K562 (cell line): ENCODE data around the gene BCL2L1. TPM values are rescaled to one million over a fixed set of nuclear protein-coding genes. Genes with fewer than 3 reads are reported as not detected.

Experiments used
- CHD2 ChIP-seq: IDR thresholded peaks from 2 replicates; pipeline ENCODE4 v1.6.1; 2011; ENCODE audit warnings: low read depth, low read length
- DMBX1 ChIP-seq: fragments of 250-450 bp; sonication (Bioruptor Pico); IDR thresholded peaks from 2 replicates; pipeline ENCODE4 v1.8.0; 2022; ENCODE audit warnings: inconsistent platforms, mild to moderate bottlenecking, moderate library complexity, borderline replicate concordance
- EWSR1 ChIP-seq: fragments of 450-650 bp; IDR thresholded peaks from 2 replicates; pipeline ENCODE4 v1.6.1; 2018; ENCODE audit warnings: borderline replicate concordance, mild to moderate bottlenecking, low read depth, moderate library complexity; ENCODE audit not compliant: partially characterized antibody
- PRMT5 ChIP-seq: sonication (generic); formaldehyde crosslinking; IDR thresholded peaks from 2 replicates; pipeline ENCODE4 v1.5.0; 2020; ENCODE audit warnings: missing genetic modification reagents
- ZNF184 ChIP-seq: sonication (generic); formaldehyde crosslinking; IDR thresholded peaks from 2 replicates; pipeline ENCODE4 v1.5.0; 2020; ENCODE audit warnings: missing genetic modification reagents
- polyA plus RNA-seq, 8 experiments: library from polyadenylated mRNA; depleted of rRNA in 4 of 8; stranded (reverse) in 5 of 8; unstranded in 3 of 8; fragments of >200 nt; fragmentation: Nextera tagmentation in 2 of 8; fragmentation: Illumina TruSeq in 1 of 8; extraction: Ambion mirVana in 2 of 8; extraction: Trizol in 1 of 8; gene quantifications; 2 replicates each; pipeline versions ENCODE4 v1.2.1 to v1.2.3, GENCODE V29; 2011 to 2014; ENCODE audit warnings: inconsistent platforms in 1 of 8, missing spikeins in 1 of 8
- total RNA-seq, 7 experiments: library from RNA; depleted of rRNA in 6 of 7; stranded (reverse); fragments of >200 nt in 6 of 7; fragmentation: Illumina TruSeq in 2 of 7; extraction: Trizol in 2 of 7; gene quantifications; 2 replicates each; pipeline versions ENCODE4 v1.2.1 to v1.2.3, GENCODE V29; 2011 to 2021; ENCODE audit warnings: low replicate concordance in 1 of 7
- TF ChIP-seq, protein P1 (sequence below): fragments of 200-800 bp; sonication (Bioruptor generic); IDR thresholded peaks from 2 replicates; pipeline ENCODE4 v1.6.1; 2016; ENCODE audit warnings: missing genetic modification characterization, missing compliant biosample characterization
- TF ChIP-seq, protein P2 (sequence below): sonication (generic); formaldehyde crosslinking; IDR thresholded peaks from 2 replicates; pipeline ENCODE4 v1.8.1; 2023; ENCODE audit warnings: mild to moderate bottlenecking, missing genetic modification reagents, moderate library complexity
- TF ChIP-seq, protein P3 (sequence below), 2 experiments: fragments of 200-800 bp in 1 of 2; sonication (Bioruptor generic) in 1 of 2; sonication (generic) in 1 of 2; formaldehyde crosslinking in 1 of 2; IDR thresholded peaks in 1 of 2; conservative IDR thresholded peaks in 1 of 2; 2 replicates each; pipeline versions ENCODE4 v1.5.0 to v1.6.1; 2016 to 2020; ENCODE audit warnings: missing compliant biosample characterization in 1 of 2, missing genetic modification characterization in 1 of 2, missing genetic modification reagents in 1 of 2
- TF ChIP-seq, protein P4 (sequence below): sonication (generic); formaldehyde crosslinking; IDR thresholded peaks from 2 replicates; pipeline ENCODE4 v1.8.1; 2023; ENCODE audit warnings: mild to moderate bottlenecking, missing genetic modification reagents
- TF ChIP-seq, protein P5 (sequence below): sonication (generic); formaldehyde crosslinking; IDR thresholded peaks from 2 replicates; pipeline ENCODE4 v1.8.0; 2022; ENCODE audit warnings: mild to moderate bottlenecking, missing genetic modification reagents

The BCL2L1 gene
- total and polyA plus RNA-seq, 9 of the 15 experiments (the other 6 are each of a cell fraction or from before 2014, with no cell fraction given), result 3.3 to 182 (median 120) TPM

DNA sequence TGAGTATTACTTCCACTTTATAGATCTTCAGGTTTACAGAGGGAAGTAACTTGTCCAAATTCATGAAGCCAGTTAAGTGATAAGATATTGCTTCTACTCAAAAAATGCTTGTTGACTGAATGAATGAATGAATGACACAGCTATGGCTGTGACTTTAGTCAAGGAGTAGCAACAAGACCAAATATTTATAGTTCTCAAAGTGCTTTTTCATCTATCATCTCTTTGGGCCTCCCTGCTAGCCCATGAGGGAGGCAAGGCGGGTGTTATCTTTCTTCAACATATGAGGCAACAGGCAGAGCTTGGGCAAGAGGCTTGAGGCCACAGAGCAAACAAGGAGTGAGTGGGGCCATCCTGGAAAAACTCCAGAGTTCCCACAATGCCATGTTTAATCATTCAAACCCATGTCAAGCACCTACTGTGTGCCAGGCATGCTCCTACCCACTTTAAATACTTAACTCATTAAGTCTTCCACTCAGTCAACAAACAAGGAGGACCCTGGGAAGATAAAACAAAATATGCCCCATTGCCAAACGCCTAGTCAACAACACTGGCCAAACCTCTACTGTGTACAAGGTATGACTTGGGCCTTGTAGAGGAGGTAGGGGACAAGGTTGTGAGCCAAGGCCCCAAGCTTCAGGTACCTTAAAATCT is 15.9 kb downstream of the BCL2L1 start (continued):
- TF ChIP-seq, protein P1, sequence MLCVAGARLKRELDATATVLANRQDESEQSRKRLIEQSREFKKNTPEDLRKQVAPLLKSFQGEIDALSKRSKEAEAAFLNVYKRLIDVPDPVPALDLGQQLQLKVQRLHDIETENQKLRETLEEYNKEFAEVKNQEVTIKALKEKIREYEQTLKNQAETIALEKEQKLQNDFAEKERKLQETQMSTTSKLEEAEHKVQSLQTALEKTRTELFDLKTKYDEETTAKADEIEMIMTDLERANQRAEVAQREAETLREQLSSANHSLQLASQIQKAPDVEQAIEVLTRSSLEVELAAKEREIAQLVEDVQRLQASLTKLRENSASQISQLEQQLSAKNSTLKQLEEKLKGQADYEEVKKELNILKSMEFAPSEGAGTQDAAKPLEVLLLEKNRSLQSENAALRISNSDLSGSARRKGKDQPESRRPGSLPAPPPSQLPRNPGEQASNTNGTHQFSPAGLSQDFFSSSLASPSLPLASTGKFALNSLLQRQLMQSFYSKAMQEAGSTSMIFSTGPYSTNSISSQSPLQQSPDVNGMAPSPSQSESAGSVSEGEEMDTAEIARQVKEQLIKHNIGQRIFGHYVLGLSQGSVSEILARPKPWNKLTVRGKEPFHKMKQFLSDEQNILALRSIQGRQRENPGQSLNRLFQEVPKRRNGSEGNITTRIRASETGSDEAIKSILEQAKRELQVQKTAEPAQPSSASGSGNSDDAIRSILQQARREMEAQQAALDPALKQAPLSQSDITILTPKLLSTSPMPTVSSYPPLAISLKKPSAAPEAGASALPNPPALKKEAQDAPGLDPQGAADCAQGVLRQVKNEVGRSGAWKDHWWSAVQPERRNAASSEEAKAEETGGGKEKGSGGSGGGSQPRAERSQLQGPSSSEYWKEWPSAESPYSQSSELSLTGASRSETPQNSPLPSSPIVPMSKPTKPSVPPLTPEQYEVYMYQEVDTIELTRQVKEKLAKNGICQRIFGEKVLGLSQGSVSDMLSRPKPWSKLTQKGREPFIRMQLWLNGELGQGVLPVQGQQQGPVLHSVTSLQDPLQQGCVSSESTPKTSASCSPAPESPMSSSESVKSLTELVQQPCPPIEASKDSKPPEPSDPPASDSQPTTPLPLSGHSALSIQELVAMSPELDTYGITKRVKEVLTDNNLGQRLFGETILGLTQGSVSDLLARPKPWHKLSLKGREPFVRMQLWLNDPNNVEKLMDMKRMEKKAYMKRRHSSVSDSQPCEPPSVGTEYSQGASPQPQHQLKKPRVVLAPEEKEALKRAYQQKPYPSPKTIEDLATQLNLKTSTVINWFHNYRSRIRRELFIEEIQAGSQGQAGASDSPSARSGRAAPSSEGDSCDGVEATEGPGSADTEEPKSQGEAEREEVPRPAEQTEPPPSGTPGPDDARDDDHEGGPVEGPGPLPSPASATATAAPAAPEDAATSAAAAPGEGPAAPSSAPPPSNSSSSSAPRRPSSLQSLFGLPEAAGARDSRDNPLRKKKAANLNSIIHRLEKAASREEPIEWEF, result peak; percentile 93
- no peak for TF ChIP-seq PRMT5 (CRISPR knock-in tag)
- TF ChIP-seq, protein P2, sequence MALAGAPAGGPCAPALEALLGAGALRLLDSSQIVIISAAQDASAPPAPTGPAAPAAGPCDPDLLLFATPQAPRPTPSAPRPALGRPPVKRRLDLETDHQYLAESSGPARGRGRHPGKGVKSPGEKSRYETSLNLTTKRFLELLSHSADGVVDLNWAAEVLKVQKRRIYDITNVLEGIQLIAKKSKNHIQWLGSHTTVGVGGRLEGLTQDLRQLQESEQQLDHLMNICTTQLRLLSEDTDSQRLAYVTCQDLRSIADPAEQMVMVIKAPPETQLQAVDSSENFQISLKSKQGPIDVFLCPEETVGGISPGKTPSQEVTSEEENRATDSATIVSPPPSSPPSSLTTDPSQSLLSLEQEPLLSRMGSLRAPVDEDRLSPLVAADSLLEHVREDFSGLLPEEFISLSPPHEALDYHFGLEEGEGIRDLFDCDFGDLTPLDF (CRISPR knock-in tag), result no peak
- no peak for TF ChIP-seq CHD2
- TF ChIP-seq, protein P3, sequence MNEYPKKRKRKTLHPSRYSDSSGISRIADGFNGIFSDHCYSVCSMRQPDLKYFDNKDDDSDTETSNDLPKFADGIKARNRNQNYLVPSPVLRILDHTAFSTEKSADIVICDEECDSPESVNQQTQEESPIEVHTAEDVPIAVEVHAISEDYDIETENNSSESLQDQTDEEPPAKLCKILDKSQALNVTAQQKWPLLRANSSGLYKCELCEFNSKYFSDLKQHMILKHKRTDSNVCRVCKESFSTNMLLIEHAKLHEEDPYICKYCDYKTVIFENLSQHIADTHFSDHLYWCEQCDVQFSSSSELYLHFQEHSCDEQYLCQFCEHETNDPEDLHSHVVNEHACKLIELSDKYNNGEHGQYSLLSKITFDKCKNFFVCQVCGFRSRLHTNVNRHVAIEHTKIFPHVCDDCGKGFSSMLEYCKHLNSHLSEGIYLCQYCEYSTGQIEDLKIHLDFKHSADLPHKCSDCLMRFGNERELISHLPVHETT (CRISPR knock-in tag; conservative IDR thresholded peaks at IDR 0.05 in 1 of 2, IDR thresholded peaks at IDR 0.05 in 1 of 2), result peak in 1 of 2 experiments; percentile 89; a peak in 2 of 4 replicates
- no peak for TF ChIP-seq EWSR1
- TF ChIP-seq, protein P4, sequence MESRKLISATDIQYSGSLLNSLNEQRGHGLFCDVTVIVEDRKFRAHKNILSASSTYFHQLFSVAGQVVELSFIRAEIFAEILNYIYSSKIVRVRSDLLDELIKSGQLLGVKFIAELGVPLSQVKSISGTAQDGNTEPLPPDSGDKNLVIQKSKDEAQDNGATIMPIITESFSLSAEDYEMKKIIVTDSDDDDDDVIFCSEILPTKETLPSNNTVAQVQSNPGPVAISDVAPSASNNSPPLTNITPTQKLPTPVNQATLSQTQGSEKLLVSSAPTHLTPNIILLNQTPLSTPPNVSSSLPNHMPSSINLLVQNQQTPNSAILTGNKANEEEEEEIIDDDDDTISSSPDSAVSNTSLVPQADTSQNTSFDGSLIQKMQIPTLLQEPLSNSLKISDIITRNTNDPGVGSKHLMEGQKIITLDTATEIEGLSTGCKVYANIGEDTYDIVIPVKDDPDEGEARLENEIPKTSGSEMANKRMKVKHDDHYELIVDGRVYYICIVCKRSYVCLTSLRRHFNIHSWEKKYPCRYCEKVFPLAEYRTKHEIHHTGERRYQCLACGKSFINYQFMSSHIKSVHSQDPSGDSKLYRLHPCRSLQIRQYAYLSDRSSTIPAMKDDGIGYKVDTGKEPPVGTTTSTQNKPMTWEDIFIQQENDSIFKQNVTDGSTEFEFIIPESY (CRISPR knock-in tag), result no peak
- TF ChIP-seq DMBX1 (CRISPR knock-in tag), result peak; percentile 94
- TF ChIP-seq, protein P5, sequence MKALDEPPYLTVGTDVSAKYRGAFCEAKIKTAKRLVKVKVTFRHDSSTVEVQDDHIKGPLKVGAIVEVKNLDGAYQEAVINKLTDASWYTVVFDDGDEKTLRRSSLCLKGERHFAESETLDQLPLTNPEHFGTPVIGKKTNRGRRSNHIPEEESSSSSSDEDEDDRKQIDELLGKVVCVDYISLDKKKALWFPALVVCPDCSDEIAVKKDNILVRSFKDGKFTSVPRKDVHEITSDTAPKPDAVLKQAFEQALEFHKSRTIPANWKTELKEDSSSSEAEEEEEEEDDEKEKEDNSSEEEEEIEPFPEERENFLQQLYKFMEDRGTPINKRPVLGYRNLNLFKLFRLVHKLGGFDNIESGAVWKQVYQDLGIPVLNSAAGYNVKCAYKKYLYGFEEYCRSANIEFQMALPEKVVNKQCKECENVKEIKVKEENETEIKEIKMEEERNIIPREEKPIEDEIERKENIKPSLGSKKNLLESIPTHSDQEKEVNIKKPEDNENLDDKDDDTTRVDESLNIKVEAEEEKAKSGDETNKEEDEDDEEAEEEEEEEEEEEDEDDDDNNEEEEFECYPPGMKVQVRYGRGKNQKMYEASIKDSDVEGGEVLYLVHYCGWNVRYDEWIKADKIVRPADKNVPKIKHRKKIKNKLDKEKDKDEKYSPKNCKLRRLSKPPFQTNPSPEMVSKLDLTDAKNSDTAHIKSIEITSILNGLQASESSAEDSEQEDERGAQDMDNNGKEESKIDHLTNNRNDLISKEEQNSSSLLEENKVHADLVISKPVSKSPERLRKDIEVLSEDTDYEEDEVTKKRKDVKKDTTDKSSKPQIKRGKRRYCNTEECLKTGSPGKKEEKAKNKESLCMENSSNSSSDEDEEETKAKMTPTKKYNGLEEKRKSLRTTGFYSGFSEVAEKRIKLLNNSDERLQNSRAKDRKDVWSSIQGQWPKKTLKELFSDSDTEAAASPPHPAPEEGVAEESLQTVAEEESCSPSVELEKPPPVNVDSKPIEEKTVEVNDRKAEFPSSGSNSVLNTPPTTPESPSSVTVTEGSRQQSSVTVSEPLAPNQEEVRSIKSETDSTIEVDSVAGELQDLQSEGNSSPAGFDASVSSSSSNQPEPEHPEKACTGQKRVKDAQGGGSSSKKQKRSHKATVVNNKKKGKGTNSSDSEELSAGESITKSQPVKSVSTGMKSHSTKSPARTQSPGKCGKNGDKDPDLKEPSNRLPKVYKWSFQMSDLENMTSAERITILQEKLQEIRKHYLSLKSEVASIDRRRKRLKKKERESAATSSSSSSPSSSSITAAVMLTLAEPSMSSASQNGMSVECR, result no peak
- no peak for TF ChIP-seq ZNF184 (CRISPR knock-in tag)
